HG02938 (cell line): ENCODE results near the gene ATAD5.
"Not testable (repeated sequence)": the region's sequence is repeated elsewhere in the genome, so short reads cannot be mapped to it uniquely, and the experiment has no call there.

Experiments
- ATAC-seq: cut with Tn5 transposase; IDR thresholded peaks from one replicate; pipeline ENCODE4 v1.9.1; 2021; ENCODE audit warnings: mild to moderate bottlenecking, moderate library complexity; ENCODE audit not compliant: unreplicated experiment

Gene ATAD5

GRCh38 chr17:30831663-30832437 lies at the start of gene ATAD5:
TSS of gene ATAD5 (plus strand) at chr17:30831966. CDS start at chr17:30832348, 382 bp downstream.
- peak; percentile 62 for ATAC-seq

- no peak for ATAC-seq
Observed at GRCh38 chr17:30782206-30782605, 49.6 kb upstream of the ATAD5 start.

GRCh38 chr17:30788918-30789317 lies 42.8 kb upstream of the ATAD5 start:
- ATAC-seq, result no peak

- no peak for ATAC-seq
Observed at GRCh38 chr17:30790279-30790678, 41.5 kb upstream of the ATAD5 start.

GRCh38 chr17:30793282-30793977 lies 38.3 kb upstream of the ATAD5 start:
- ATAC-seq, result no peak

- ATAC-seq, result no peak
Observed at GRCh38 chr17:30794372-30794771, 37.4 kb upstream of the ATAD5 start.

- ATAC-seq, result no peak
Observed at GRCh38 chr17:30796016-30796415, 35.8 kb upstream of the ATAD5 start.

- ATAC-seq, result no peak
Observed at GRCh38 chr17:30801671-30802070, 30.1 kb upstream of the ATAD5 start.

GRCh38 chr17:30805944-30806456 lies 25.8 kb upstream of the ATAD5 start:
- ATAC-seq, result no peak

GRCh38 chr17:30807896-30808295 lies 23.9 kb upstream of the ATAD5 start:
- ATAC-seq, result no peak

- ATAC-seq, result peak; percentile 87
Observed at GRCh38 chr17:30808785-30809286, 22.9 kb upstream of the ATAD5 start.

- ATAC-seq, result no peak
Observed at GRCh38 chr17:30809867-30810266, 21.9 kb upstream of the ATAD5 start.

GRCh38 chr17:30812218-30813177 lies 19.3 kb upstream of the ATAD5 start:
- no peak for ATAC-seq

- ATAC-seq, result not testable (repeated sequence)
Observed at GRCh38 chr17:30814236-30814635, 17.5 kb upstream of the ATAD5 start.

GRCh38 chr17:30814860-30815259 lies 16.9 kb upstream of the ATAD5 start:
- not testable (repeated sequence) for ATAC-seq

- no peak for ATAC-seq
Observed at GRCh38 chr17:30816165-30816564, 15.6 kb upstream of the ATAD5 start.

GRCh38 chr17:30819971-30820705 lies 11.6 kb upstream of the ATAD5 start:
- ATAC-seq, result no peak

GRCh38 chr17:30821871-30822723 lies 9.7 kb upstream of the ATAD5 start:
- no peak for ATAC-seq

GRCh38 chr17:30822919-30823318 lies 8.8 kb upstream of the ATAD5 start:
- not testable (repeated sequence) for ATAC-seq
